ENCODE data around the gene JMJD1C. TPM values are rescaled to one million over a fixed set of nuclear protein-coding genes. Genes with fewer than 3 reads are reported as not detected.

The JMJD1C gene
- total RNA-seq, 1 donor: 572 TPM

DNA sequence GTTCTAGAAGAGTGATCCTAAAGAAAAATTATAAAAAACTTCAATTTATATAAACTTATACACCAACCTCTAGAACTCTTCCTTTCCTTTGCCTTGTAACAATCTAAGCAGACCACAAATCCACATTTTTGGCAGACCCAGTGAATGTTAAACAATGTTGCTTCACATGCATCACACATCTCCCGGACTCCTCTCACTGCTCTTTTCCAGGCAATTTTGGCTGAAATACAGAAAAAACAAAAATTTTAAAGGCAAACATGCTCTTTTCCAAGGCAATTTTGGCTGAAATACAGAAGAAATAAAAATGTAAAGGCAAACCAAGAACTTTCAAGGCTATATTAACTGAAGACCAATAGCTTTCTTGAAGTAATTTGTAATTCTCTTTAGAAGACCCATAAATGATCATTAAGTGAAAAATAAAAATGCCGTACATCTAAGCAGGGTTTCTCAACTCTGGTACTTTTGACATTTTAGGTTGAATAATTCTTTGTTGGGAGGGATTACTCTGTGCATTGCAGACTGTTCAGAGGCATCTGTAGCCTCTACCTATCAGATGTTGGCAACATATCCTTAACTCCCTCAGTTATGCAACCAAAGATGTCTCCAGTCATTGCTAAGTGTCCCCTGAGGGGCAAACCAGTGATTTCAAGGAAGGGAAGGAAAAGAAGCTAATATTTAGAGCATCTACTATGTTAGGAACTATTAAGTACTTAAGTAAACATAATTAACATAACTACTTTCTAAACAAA lies 268.3 kb downstream of the JMJD1C start:
- H3K27me3 ChIP-seq (ENCODE audit: insufficient read depth, low read length): no peaks in the 10 kb centered on the region
- H3K4me3 ChIP-seq (ENCODE audit: low read length): no peak overlapping the region
- H3K9me3 ChIP-seq (ENCODE audit: low read depth, low read length): no peaks in the 10 kb centered on the region
- H3K4me1 ChIP-seq (ENCODE audit: insufficient read depth, low read length): no peaks in the 10 kb centered on the region

GRCh38 chr10:63192826-63193225 lies 273.0 kb downstream of the JMJD1C start:
- H3K9me3 ChIP-seq (ENCODE audit: low read depth, low read length): no peaks in the 10 kb centered on the region
- H3K4me1 ChIP-seq (ENCODE audit: insufficient read depth, low read length): no peaks in the 10 kb centered on the region
- H3K27me3 ChIP-seq (ENCODE audit: insufficient read depth, low read length): no peaks in the 10 kb centered on the region
- H3K4me3 ChIP-seq (ENCODE audit: low read length): no peak overlapping the region

GRCh38 chr10:63175534-63175933 lies 290.2 kb downstream of the JMJD1C start:
- H3K27me3 ChIP-seq (ENCODE audit: insufficient read depth, low read length): no peaks in the 10 kb centered on the region
- no peaks in the 10 kb centered on the region for H3K9me3 ChIP-seq (ENCODE audit: low read depth, low read length)
- no peak overlapping the region for H3K4me3 ChIP-seq (ENCODE audit: low read length)
- peaks cover 16% of the 10 kb centered on the region for H3K4me1 ChIP-seq (ENCODE audit: insufficient read depth, low read length)

DNA sequence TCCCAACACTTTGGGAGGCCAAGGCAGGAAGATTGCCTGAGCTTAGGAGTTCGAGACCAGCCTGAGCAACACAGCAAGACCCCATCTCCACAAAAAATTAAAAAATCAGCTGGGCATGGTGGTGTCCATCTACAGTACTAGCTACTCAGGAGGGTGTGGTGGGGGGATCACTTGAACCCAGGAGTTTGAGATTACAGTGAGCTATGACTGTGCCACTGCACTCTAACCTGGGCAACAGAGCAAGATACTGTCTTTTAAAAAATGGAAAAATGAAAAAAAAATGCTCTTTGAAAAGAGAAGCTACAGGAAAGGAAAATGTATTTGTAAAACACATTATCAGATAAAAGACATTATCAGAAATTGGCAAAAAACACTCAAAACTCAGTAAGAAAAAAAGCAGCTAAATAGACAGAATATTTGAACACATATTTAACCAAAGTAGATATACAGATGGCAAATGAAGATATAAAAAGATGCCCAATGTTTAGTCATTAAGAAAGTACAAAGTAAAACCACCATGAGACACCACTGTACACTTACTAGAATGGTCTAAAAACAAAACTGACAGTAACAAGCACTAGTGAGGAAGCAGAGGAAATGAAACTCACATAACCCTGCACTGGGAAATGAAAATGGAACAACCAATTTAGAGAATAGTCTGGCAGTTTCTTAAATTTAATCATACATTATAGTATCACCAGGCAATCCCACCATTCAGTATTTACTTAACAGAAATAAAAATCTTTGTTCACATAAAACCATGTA lies 292.1 kb downstream of the JMJD1C start:
- H3K27me3 ChIP-seq (ENCODE audit: insufficient read depth, low read length): no peaks in the 10 kb centered on the region
- peaks cover 16% of the 10 kb centered on the region for H3K4me1 ChIP-seq (ENCODE audit: insufficient read depth, low read length)
- H3K4me3 ChIP-seq (ENCODE audit: low read length): no peak overlapping the region
- H3K9me3 ChIP-seq (ENCODE audit: low read depth, low read length): no peaks in the 10 kb centered on the region

GRCh38 chr10:63171926-63172325 lies 293.9 kb downstream of the JMJD1C start:
- Histone ChIP-seq H3K27me3 (ENCODE audit: insufficient read depth, low read length) (no peaks in the 10 kb centered on the region), H3K9me3 (ENCODE audit: low read depth, low read length) (no peaks in the 10 kb centered on the region), H3K4me1 (ENCODE audit: insufficient read depth, low read length) (peaks cover 16% of the 10 kb centered on the region), H3K4me3 (ENCODE audit: low read length) (no peak overlapping the region)

GRCh38 chr10:63171255-63171855 lies 294.4 kb downstream of the JMJD1C start:
- Histone ChIP-seq H3K27me3 (ENCODE audit: insufficient read depth, low read length) (no peaks in the 10 kb centered on the region), H3K4me3 (ENCODE audit: low read length) (no peak overlapping the region), H3K9me3 (ENCODE audit: low read depth, low read length) (no peaks in the 10 kb centered on the region), H3K4me1 (ENCODE audit: insufficient read depth, low read length) (peaks cover 16% of the 10 kb centered on the region)

- no peaks in the 10 kb centered on the region for H3K27me3 ChIP-seq (ENCODE audit: insufficient read depth, low read length)
- H3K4me1 ChIP-seq (ENCODE audit: insufficient read depth, low read length): peaks cover 15% of the 10 kb centered on the region
- no peak overlapping the region for H3K4me3 ChIP-seq (ENCODE audit: low read length)
- no peaks in the 10 kb centered on the region for H3K9me3 ChIP-seq (ENCODE audit: low read depth, low read length)
Observed at GRCh38 chr10:63169624-63170023, 296.2 kb downstream of the JMJD1C start.

GRCh38 chr10:63168821-63169462 lies 296.8 kb downstream of the JMJD1C start:
- H3K27me3 ChIP-seq (ENCODE audit: insufficient read depth, low read length): no peaks in the 10 kb centered on the region
- H3K4me3 ChIP-seq (ENCODE audit: low read length): no peak overlapping the region
- no peaks in the 10 kb centered on the region for H3K9me3 ChIP-seq (ENCODE audit: low read depth, low read length)
- H3K4me1 ChIP-seq (ENCODE audit: insufficient read depth, low read length): peaks cover 10% of the 10 kb centered on the region

- Histone ChIP-seq H3K4me3 (ENCODE audit: low read length) (no peak overlapping the region), H3K27me3 (ENCODE audit: insufficient read depth, low read length) (no peaks in the 10 kb centered on the region), H3K9me3 (ENCODE audit: low read depth, low read length) (no peaks in the 10 kb centered on the region), H3K4me1 (ENCODE audit: insufficient read depth, low read length) (no peaks in the 10 kb centered on the region)
Observed at GRCh38 chr10:63166742-63167258, 299.0 kb downstream of the JMJD1C start.

- H3K4me1 ChIP-seq (ENCODE audit: insufficient read depth, low read length): no peaks in the 10 kb centered on the region
- H3K27me3 ChIP-seq (ENCODE audit: insufficient read depth, low read length): no peaks in the 10 kb centered on the region
- H3K9me3 ChIP-seq (ENCODE audit: low read depth, low read length): no peaks in the 10 kb centered on the region
- no peak overlapping the region for H3K4me3 ChIP-seq (ENCODE audit: low read length)
Observed at GRCh38 chr10:63165249-63165648, 300.5 kb downstream of the JMJD1C start.

DNA sequence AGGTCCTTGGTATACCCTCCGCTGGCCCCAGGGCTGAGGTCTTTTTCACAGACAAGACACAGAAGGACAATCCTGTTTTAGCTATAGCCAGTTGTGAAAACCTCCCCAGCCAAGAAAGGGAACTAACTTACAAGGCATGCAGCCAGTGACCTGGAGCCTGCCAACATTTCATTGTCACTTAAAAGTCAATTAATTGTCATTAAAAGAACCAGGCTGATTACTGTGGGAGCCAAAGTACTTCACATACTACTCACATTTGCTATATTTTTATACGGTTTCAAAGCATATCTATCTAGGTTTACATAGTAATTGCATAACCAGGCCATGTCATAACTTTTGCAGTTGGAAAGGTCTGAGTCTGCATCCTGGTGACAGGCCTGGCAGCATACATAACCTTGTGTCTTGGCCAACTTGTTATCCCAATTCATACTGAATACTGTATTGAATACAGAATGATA lies 301.6 kb downstream of the JMJD1C start:
- Histone ChIP-seq H3K4me1 (ENCODE audit: insufficient read depth, low read length) (no peaks in the 10 kb centered on the region), H3K4me3 (ENCODE audit: low read length) (no peak overlapping the region), H3K9me3 (ENCODE audit: low read depth, low read length) (no peaks in the 10 kb centered on the region), H3K27me3 (ENCODE audit: insufficient read depth, low read length) (no peaks in the 10 kb centered on the region)

DNA sequence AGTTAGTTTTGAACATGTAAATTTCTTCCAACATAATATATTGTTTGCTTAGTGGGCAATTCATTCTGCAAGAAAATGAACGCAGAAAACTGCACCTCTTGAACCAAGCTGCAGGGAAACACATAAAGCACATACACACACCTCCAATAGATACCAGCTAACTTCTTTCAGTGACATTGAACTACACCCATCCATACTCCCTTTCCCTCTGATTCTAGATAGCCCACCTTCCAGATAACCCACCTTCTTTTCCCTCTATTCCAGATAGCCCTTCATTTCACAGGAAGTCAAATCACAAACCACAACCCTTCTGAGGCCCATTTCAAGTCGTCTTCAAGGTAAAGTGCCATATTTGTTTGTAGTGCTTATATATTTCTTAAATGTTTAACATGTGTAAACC lies 304.2 kb downstream of the JMJD1C start:
- peaks cover 3% of the 10 kb centered on the region for H3K4me1 ChIP-seq (ENCODE audit: insufficient read depth, low read length)
- H3K9me3 ChIP-seq (ENCODE audit: low read depth, low read length): no peaks in the 10 kb centered on the region
- no peak overlapping the region for H3K4me3 ChIP-seq (ENCODE audit: low read length)
- H3K27me3 ChIP-seq (ENCODE audit: insufficient read depth, low read length): no peaks in the 10 kb centered on the region

GRCh38 chr10:63157845-63158624 lies 307.7 kb downstream of the JMJD1C start:
- Histone ChIP-seq H3K9me3 (ENCODE audit: low read depth, low read length) (no peaks in the 10 kb centered on the region), H3K27me3 (ENCODE audit: insufficient read depth, low read length) (no peaks in the 10 kb centered on the region), H3K4me3 (ENCODE audit: low read length) (no peak overlapping the region), H3K4me1 (ENCODE audit: insufficient read depth, low read length) (peaks cover 21% of the 10 kb centered on the region)

- no peaks in the 10 kb centered on the region for H3K27me3 ChIP-seq (ENCODE audit: insufficient read depth, low read length)
- H3K4me1 ChIP-seq (ENCODE audit: insufficient read depth, low read length): peaks cover 21% of the 10 kb centered on the region
- no peaks in the 10 kb centered on the region for H3K9me3 ChIP-seq (ENCODE audit: low read depth, low read length)
- no peak overlapping the region for H3K4me3 ChIP-seq (ENCODE audit: low read length)
Observed at GRCh38 chr10:63156236-63156635, 309.5 kb downstream of the JMJD1C start.
